Measurements from ENCODE around the gene GRID1.

Gene GRID1

GRCh38 chr10:86291616-86292340 is 74.8 kb downstream of the GRID1 start:
- DNase-seq, result no peak

- DNase-seq, result no peak
These were observed 75.5 kb downstream of the GRID1 start for GRCh38 chr10:86290933-86291615.

GRCh38 chr10:86289577-86289868 is 77.1 kb downstream of the GRID1 start:
- no peak for DNase-seq

GRCh38 chr10:86288695-86289576 is 77.7 kb downstream of the GRID1 start:
- no peak for DNase-seq

GRCh38 chr10:86287966-86288579 is 78.5 kb downstream of the GRID1 start:
- no peak for DNase-seq

GRCh38 chr10:86287110-86287793 is 79.3 kb downstream of the GRID1 start:
- no peak for DNase-seq

GRCh38 chr10:86286236-86287109 is 80.1 kb downstream of the GRID1 start:
- DNase-seq, result no peak

- no peak for DNase-seq
These were observed 81.3 kb downstream of the GRID1 start for GRCh38 chr10:86285136-86285790.

GRCh38 chr10:86284355-86285105 is 82.1 kb downstream of the GRID1 start:
- DNase-seq, result no peak

- no peak for DNase-seq
These were observed 82.9 kb downstream of the GRID1 start for GRCh38 chr10:86283466-86284287.

GRCh38 chr10:86282664-86283465 is 83.7 kb downstream of the GRID1 start:
- no peak for DNase-seq

- no peak for DNase-seq
These were observed 85.2 kb downstream of the GRID1 start for GRCh38 chr10:86281396-86281795.

GRCh38 chr10:86269332-86269731 is 97.3 kb downstream of the GRID1 start:
- DNase-seq, result no peak

GRCh38 chr10:86267286-86268195 is 99.1 kb downstream of the GRID1 start:
- DNase-seq, result no peak

GRCh38 chr10:86266446-86267242 is 100.0 kb downstream of the GRID1 start:
- no peak for DNase-seq

- DNase-seq, result no peak
These were observed 100.7 kb downstream of the GRID1 start for GRCh38 chr10:86265895-86266259.
